ENCODE results near the gene RNF130. TPM values are rescaled to one million over a fixed set of nuclear protein-coding genes. Genes with fewer than 3 reads are reported as not detected.

The RNF130 gene
- total and polyA plus RNA-seq, 9 of the 15 experiments (the other 6 are each of a cell fraction or from before 2014, with no cell fraction given) = 5.8 to 39.4 (median 27.1) TPM

DNA sequence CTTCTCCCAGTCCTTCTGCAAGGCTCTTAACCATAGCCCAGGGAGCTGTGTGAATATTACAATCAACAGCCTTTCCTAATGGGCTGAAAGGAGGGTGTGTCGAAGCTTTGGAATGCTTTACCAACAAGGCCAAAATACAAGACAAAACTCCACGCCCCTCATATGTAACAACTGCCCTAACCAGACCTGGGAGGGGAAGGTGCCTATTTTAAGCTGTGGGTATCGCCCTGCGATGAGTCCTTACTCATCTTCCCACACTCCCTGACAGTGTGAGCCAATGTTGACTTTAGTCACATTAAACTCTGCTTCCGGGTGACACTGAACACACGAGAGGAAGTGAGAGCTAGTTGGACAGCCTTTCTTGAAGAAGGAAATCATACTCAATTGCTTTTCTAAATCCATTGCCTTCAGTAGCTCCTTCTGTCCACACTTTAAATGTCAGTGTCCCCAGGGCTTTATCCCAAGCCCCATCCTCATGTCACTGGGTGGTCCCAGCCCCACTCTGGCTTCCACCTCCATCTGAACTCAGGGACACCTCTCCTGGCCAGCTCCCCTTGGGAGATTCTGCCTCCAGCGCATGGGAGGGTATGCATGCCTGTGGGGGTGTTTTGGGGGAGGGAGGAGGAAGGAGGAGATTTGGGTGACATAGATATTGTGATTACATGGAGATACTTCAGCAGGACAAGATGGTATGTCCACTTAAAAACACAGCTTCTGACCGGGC lies 157.4 kb downstream of the RNF130 start (continued):
- TF ChIP-seq, protein P1, sequence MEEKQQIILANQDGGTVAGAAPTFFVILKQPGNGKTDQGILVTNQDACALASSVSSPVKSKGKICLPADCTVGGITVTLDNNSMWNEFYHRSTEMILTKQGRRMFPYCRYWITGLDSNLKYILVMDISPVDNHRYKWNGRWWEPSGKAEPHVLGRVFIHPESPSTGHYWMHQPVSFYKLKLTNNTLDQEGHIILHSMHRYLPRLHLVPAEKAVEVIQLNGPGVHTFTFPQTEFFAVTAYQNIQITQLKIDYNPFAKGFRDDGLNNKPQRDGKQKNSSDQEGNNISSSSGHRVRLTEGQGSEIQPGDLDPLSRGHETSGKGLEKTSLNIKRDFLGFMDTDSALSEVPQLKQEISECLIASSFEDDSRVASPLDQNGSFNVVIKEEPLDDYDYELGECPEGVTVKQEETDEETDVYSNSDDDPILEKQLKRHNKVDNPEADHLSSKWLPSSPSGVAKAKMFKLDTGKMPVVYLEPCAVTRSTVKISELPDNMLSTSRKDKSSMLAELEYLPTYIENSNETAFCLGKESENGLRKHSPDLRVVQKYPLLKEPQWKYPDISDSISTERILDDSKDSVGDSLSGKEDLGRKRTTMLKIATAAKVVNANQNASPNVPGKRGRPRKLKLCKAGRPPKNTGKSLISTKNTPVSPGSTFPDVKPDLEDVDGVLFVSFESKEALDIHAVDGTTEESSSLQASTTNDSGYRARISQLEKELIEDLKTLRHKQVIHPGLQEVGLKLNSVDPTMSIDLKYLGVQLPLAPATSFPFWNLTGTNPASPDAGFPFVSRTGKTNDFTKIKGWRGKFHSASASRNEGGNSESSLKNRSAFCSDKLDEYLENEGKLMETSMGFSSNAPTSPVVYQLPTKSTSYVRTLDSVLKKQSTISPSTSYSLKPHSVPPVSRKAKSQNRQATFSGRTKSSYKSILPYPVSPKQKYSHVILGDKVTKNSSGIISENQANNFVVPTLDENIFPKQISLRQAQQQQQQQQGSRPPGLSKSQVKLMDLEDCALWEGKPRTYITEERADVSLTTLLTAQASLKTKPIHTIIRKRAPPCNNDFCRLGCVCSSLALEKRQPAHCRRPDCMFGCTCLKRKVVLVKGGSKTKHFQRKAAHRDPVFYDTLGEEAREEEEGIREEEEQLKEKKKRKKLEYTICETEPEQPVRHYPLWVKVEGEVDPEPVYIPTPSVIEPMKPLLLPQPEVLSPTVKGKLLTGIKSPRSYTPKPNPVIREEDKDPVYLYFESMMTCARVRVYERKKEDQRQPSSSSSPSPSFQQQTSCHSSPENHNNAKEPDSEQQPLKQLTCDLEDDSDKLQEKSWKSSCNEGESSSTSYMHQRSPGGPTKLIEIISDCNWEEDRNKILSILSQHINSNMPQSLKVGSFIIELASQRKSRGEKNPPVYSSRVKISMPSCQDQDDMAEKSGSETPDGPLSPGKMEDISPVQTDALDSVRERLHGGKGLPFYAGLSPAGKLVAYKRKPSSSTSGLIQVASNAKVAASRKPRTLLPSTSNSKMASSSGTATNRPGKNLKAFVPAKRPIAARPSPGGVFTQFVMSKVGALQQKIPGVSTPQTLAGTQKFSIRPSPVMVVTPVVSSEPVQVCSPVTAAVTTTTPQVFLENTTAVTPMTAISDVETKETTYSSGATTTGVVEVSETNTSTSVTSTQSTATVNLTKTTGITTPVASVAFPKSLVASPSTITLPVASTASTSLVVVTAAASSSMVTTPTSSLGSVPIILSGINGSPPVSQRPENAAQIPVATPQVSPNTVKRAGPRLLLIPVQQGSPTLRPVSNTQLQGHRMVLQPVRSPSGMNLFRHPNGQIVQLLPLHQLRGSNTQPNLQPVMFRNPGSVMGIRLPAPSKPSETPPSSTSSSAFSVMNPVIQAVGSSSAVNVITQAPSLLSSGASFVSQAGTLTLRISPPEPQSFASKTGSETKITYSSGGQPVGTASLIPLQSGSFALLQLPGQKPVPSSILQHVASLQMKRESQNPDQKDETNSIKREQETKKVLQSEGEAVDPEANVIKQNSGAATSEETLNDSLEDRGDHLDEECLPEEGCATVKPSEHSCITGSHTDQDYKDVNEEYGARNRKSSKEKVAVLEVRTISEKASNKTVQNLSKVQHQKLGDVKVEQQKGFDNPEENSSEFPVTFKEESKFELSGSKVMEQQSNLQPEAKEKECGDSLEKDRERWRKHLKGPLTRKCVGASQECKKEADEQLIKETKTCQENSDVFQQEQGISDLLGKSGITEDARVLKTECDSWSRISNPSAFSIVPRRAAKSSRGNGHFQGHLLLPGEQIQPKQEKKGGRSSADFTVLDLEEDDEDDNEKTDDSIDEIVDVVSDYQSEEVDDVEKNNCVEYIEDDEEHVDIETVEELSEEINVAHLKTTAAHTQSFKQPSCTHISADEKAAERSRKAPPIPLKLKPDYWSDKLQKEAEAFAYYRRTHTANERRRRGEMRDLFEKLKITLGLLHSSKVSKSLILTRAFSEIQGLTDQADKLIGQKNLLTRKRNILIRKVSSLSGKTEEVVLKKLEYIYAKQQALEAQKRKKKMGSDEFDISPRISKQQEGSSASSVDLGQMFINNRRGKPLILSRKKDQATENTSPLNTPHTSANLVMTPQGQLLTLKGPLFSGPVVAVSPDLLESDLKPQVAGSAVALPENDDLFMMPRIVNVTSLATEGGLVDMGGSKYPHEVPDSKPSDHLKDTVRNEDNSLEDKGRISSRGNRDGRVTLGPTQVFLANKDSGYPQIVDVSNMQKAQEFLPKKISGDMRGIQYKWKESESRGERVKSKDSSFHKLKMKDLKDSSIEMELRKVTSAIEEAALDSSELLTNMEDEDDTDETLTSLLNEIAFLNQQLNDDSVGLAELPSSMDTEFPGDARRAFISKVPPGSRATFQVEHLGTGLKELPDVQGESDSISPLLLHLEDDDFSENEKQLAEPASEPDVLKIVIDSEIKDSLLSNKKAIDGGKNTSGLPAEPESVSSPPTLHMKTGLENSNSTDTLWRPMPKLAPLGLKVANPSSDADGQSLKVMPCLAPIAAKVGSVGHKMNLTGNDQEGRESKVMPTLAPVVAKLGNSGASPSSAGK (IDR thresholded peaks at IDR 0.05) = peak; percentile 32
- TF ChIP-seq, protein P2, sequence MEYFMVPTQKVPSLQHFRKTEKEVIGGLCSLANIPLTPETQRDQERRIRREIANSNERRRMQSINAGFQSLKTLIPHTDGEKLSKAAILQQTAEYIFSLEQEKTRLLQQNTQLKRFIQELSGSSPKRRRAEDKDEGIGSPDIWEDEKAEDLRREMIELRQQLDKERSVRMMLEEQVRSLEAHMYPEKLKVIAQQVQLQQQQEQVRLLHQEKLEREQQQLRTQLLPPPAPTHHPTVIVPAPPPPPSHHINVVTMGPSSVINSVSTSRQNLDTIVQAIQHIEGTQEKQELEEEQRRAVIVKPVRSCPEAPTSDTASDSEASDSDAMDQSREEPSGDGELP (CRISPR knock-in tag; IDR thresholded peaks at IDR 0.05; ENCODE audit: borderline replicate concordance) = no peak
- TF ChIP-seq, protein P3, sequence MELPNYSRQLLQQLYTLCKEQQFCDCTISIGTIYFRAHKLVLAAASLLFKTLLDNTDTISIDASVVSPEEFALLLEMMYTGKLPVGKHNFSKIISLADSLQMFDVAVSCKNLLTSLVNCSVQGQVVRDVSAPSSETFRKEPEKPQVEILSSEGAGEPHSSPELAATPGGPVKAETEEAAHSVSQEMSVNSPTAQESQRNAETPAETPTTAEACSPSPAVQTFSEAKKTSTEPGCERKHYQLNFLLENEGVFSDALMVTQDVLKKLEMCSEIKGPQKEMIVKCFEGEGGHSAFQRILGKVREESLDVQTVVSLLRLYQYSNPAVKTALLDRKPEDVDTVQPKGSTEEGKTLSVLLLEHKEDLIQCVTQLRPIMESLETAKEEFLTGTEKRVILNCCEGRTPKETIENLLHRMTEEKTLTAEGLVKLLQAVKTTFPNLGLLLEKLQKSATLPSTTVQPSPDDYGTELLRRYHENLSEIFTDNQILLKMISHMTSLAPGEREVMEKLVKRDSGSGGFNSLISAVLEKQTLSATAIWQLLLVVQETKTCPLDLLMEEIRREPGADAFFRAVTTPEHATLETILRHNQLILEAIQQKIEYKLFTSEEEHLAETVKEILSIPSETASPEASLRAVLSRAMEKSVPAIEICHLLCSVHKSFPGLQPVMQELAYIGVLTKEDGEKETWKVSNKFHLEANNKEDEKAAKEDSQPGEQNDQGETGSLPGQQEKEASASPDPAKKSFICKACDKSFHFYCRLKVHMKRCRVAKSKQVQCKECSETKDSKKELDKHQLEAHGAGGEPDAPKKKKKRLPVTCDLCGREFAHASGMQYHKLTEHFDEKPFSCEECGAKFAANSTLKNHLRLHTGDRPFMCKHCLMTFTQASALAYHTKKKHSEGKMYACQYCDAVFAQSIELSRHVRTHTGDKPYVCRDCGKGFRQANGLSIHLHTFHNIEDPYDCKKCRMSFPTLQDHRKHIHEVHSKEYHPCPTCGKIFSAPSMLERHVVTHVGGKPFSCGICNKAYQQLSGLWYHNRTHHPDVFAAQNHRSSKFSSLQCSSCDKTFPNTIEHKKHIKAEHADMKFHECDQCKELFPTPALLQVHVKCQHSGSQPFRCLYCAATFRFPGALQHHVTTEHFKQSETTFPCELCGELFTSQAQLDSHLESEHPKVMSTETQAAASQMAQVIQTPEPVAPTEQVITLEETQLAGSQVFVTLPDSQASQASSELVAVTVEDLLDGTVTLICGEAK (IDR thresholded peaks at IDR 0.05) = peak; percentile 75
- TF ChIP-seq, protein P3 (CRISPR knock-in tag; IDR thresholded peaks at IDR 0.05) = no peak
- TF ChIP-seq L3MBTL2 (IDR thresholded peaks at IDR 0.05) = peak; percentile 50; the same call in 1 of the 2 replicates
